ENCODE data around the gene PRAF2. TPM values are rescaled to one million over a fixed set of nuclear protein-coding genes. Genes with fewer than 3 reads are reported as not detected.
A peak's percentile ranks its signal among the peaks of the same experiment; 100 is the strongest.

The PRAF2 gene
- total and polyA plus RNA-seq, 4 donors, result 5.6 to 40.8 (median 36.9) TPM

GRCh38 chrX:49100704-49101628 is 27.2 kb upstream of the PRAF2 start:
- TF ChIP-seq CTCF (IDR thresholded peaks at IDR 0.05; ENCODE audit: control extremely low read depth, extremely low read depth), result no peak
- no peaks in the 10 kb centered on the region for H3K27me3 ChIP-seq (ENCODE audit: control insufficient read depth in 3 of 3, insufficient read depth in 3 of 3, low read length in 2 of 3)
- H3K27ac ChIP-seq (ENCODE audit: low read depth in 1 of 2, low read length in 1 of 2), result peak overlapping the region; percentile 76 to 87
- H3K36me3 ChIP-seq (ENCODE audit: control insufficient read depth in 4 of 4, insufficient read depth in 4 of 4, low read length in 4 of 4), result no peaks in the 10 kb centered on the region
- H3K4me3 ChIP-seq, result peak overlapping the region; percentile 24
- H3K9me3 ChIP-seq (ENCODE audit: control insufficient read depth in 4 of 4, insufficient read depth in 3 of 4, low read length in 3 of 4), result peaks cover 0 to 5% (median 0%) of the 10 kb centered on the region in 4 donors
- WGBS, 2 donors, result 0 to 40% methylated on average over 54 to 74 of the region's 74 CpGs
- DNase-seq (peak; percentile 92 to 96 (median 93)), ATAC-seq (ENCODE audit: insufficient read depth, low FRiP score) (peak; percentile 93)
- H3K9ac ChIP-seq (ENCODE audit: insufficient read depth in 1 of 2, low read length in 2 of 2), result peak overlapping the region in 1 of 2 donors; percentile 46
- peaks cover 0 to 5% (median 0%) of the 10 kb centered on the region in 5 donors for H3K4me1 ChIP-seq (ENCODE audit: control insufficient read depth in 5 of 5, insufficient read depth in 5 of 5, low read length in 5 of 5)

GRCh38 chrX:49096419-49096818 is 22.6 kb upstream of the PRAF2 start:
- WGBS, 2 donors, result 97 to 100% methylated on average over 4 of the region's 4 CpGs
- DNase-seq (no peak), ATAC-seq (ENCODE audit: insufficient read depth, low FRiP score) (no peak)

GRCh38 chrX:49089553-49089952 is 15.8 kb upstream of the PRAF2 start:
- Histone ChIP-seq H3K27ac (ENCODE audit: low read depth in 1 of 2, low read length in 1 of 2) (no peak overlapping the region), H3K9me3 (ENCODE audit: control insufficient read depth in 4 of 4, insufficient read depth in 3 of 4, low read length in 3 of 4) (peaks cover 0 to 3% (median 0%) of the 10 kb centered on the region in 4 donors), H3K4me3 (no peak overlapping the region), H3K9ac (ENCODE audit: insufficient read depth in 1 of 2, low read length in 2 of 2) (no peak overlapping the region), H3K27me3 (ENCODE audit: control insufficient read depth in 3 of 3, insufficient read depth in 3 of 3, low read length in 2 of 3) (no peaks in the 10 kb centered on the region), H3K4me1 (ENCODE audit: control insufficient read depth in 5 of 5, insufficient read depth in 5 of 5, low read length in 5 of 5) (no peaks in the 10 kb centered on the region), H3K36me3 (ENCODE audit: control insufficient read depth in 4 of 4, insufficient read depth in 4 of 4, low read length in 4 of 4) (no peaks in the 10 kb centered on the region)
- no peak for ATAC-seq (ENCODE audit: insufficient read depth, low FRiP score)
- WGBS, 2 donors, result 83 to 93% methylated on average over 4 of the region's 4 CpGs
- no peak for DNase-seq
- TF ChIP-seq CTCF (IDR thresholded peaks at IDR 0.05; ENCODE audit: control extremely low read depth, extremely low read depth), result no peak

More at GRCh38 chrX:49096419-49096818, 22.6 kb upstream of the PRAF2 start:
- Histone ChIP-seq H3K27me3 (ENCODE audit: control insufficient read depth in 3 of 3, insufficient read depth in 3 of 3, low read length in 2 of 3) (no peaks in the 10 kb centered on the region), H3K36me3 (ENCODE audit: control insufficient read depth in 4 of 4, insufficient read depth in 4 of 4, low read length in 4 of 4) (no peaks in the 10 kb centered on the region), H3K9ac (ENCODE audit: insufficient read depth in 1 of 2, low read length in 2 of 2) (no peak overlapping the region), H3K9me3 (ENCODE audit: control insufficient read depth in 4 of 4, insufficient read depth in 3 of 4, low read length in 3 of 4) (peaks cover 0 to 4% (median 0%) of the 10 kb centered on the region in 4 donors), H3K4me1 (ENCODE audit: control insufficient read depth in 5 of 5, insufficient read depth in 5 of 5, low read length in 5 of 5) (peaks cover 0 to 5% (median 0%) of the 10 kb centered on the region in 5 donors), H3K4me3 (no peak overlapping the region), H3K27ac (ENCODE audit: low read depth in 1 of 2, low read length in 1 of 2) (no peak overlapping the region)
- TF ChIP-seq CTCF (IDR thresholded peaks at IDR 0.05; ENCODE audit: control extremely low read depth, extremely low read depth), result no peak
